ENCODE results near the gene TSPAN18.

The TSPAN18 gene

GRCh38 chr11:44949160-44950030 lies 222.6 kb downstream of the TSPAN18 start:
- Histone ChIP-seq H3K4me3 (ENCODE audit: low read length) (peak overlapping the region; percentile 100), H3K9ac (ENCODE audit: low read length) (peak overlapping the region; percentile 100), H3K27ac (ENCODE audit: low read length) (peak overlapping the region; percentile 79), H4K20me1 (ENCODE audit: insufficient read depth, low read length) (peaks cover 45% of the 10 kb centered on the region), H2AFZ (ENCODE audit: low read depth, low read length) (no peak overlapping the region), H3K79me2 (ENCODE audit: low read length) (peaks cover 56% of the 10 kb centered on the region), H3K4me1 (ENCODE audit: low read length) (peaks cover 50% of the 10 kb centered on the region), H3K4me2 (ENCODE audit: low read length) (peak overlapping the region; percentile 82), H3K27me3 (ENCODE audit: low read depth, low read length) (no peaks in the 10 kb centered on the region), H3K36me3 (replicated peaks; ENCODE audit: low read depth, low read length) (peaks cover 13% of the 10 kb centered on the region), H3K9me3 (ENCODE audit: insufficient read depth, low read length) (no peaks in the 10 kb centered on the region)
- peak; percentile 74 for TF ChIP-seq CTCF (IDR thresholded peaks at IDR 0.05; ENCODE audit: low read depth, low read length)
- TF ChIP-seq EZH2phosphoT487 (IDR thresholded peaks at IDR 0.05; ENCODE audit: low read depth), result no peak

- Histone ChIP-seq H4K20me1 (ENCODE audit: insufficient read depth, low read length) (peaks cover 38% of the 10 kb centered on the region), H3K4me1 (ENCODE audit: low read length) (peaks cover 50% of the 10 kb centered on the region), H3K4me3 (ENCODE audit: low read length) (peak overlapping the region; percentile 100), H3K9ac (ENCODE audit: low read length) (peak overlapping the region; percentile 100), H2AFZ (ENCODE audit: low read depth, low read length) (no peak overlapping the region), H3K27ac (ENCODE audit: low read length) (peak overlapping the region; percentile 79), H3K9me3 (ENCODE audit: insufficient read depth, low read length) (no peaks in the 10 kb centered on the region), H3K4me2 (ENCODE audit: low read length) (peak overlapping the region; percentile 82), H3K36me3 (replicated peaks; ENCODE audit: low read depth, low read length) (peaks cover 10% of the 10 kb centered on the region), H3K27me3 (ENCODE audit: low read depth, low read length) (no peaks in the 10 kb centered on the region), H3K79me2 (ENCODE audit: low read length) (peaks cover 49% of the 10 kb centered on the region)
- TF ChIP-seq CTCF (IDR thresholded peaks at IDR 0.05; ENCODE audit: low read depth, low read length), result no peak
- no peak for TF ChIP-seq EZH2phosphoT487 (IDR thresholded peaks at IDR 0.05; ENCODE audit: low read depth)
Observed at GRCh38 chr11:44950031-44950624, 223.4 kb downstream of the TSPAN18 start.

- no peaks in the 10 kb centered on the region for H3K27me3 ChIP-seq (ENCODE audit: low read depth, low read length)
- H3K4me3 ChIP-seq (ENCODE audit: low read length), result peak within 1 kb of the TSS; percentile 100
- peak within 1 kb of the TSS; percentile 100 for H3K9ac ChIP-seq (ENCODE audit: low read length)
- TF ChIP-seq CTCF (IDR thresholded peaks at IDR 0.05; ENCODE audit: low read depth, low read length) (peak; percentile 70), EZH2phosphoT487 (IDR thresholded peaks at IDR 0.05; ENCODE audit: low read depth) (no peak)
- H3K4me2 ChIP-seq (ENCODE audit: low read length), result peak within 1 kb of the TSS; percentile 82
- peaks cover 34% of the 10 kb centered on the region for H4K20me1 ChIP-seq (ENCODE audit: insufficient read depth, low read length)
- peak within 1 kb of the TSS; percentile 60; the same call in 1 of the 2 replicates for H2AFZ ChIP-seq (ENCODE audit: low read depth, low read length)
- peak within 1 kb of the TSS; percentile 79 for H3K27ac ChIP-seq (ENCODE audit: low read length)
- peaks cover 4% of the 10 kb centered on the region for H3K36me3 ChIP-seq (replicated peaks; ENCODE audit: low read depth, low read length)
- H3K9me3 ChIP-seq (ENCODE audit: insufficient read depth, low read length), result no peaks in the 10 kb centered on the region
- H3K4me1 ChIP-seq (ENCODE audit: low read length), result peaks cover 48% of the 10 kb centered on the region
- peaks cover 42% of the 10 kb centered on the region for H3K79me2 ChIP-seq (ENCODE audit: low read length)
Observed at GRCh38 chr11:44950625-44951476, 224.1 kb downstream of the TSPAN18 start, which contains the start of gene TP53I11. TP53I11 (minus strand) TSS chr11:44950883; CDS start chr11:44938335, 12,548 bp downstream.

Data from OCI-LY3 (cell line).